Stimulated activated CD8-positive, alpha-beta memory T cell treated with anti-CD3 and anti-CD28 coated beads, Interleukin-7, amount 100 ng/mL, for 4 hours (primary cell): ENCODE results near the gene TPRG1L.

Source experiments
- DNase-seq, 2 donors: peaks; one replicate each; pipeline ENCODE4 v3.0.0-alpha.2; 2020; ENCODE audit warnings: low read depth in 2 of 2

TPRG1L gene

DNA sequence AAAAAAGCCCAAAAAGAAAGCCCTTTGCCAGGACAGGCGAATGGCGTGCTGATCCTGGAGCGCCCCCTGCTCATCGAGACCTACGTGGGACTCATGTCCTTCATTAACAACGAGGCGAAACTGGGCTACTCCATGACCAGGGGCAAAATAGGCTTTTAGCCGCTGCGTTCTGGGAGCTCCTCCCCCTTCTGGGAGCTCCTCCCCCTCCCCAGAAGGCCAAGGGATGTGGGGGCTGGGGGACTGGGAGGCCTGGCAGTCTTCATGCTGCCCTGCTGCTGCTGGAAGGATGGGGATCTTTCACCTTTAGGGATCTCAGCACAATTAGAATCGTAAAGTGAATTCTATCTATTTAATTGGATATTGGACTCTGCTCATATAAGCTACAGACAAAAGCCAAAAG is 3.6 kb downstream of the TPRG1L start:
- no peak for DNase-seq

DNA sequence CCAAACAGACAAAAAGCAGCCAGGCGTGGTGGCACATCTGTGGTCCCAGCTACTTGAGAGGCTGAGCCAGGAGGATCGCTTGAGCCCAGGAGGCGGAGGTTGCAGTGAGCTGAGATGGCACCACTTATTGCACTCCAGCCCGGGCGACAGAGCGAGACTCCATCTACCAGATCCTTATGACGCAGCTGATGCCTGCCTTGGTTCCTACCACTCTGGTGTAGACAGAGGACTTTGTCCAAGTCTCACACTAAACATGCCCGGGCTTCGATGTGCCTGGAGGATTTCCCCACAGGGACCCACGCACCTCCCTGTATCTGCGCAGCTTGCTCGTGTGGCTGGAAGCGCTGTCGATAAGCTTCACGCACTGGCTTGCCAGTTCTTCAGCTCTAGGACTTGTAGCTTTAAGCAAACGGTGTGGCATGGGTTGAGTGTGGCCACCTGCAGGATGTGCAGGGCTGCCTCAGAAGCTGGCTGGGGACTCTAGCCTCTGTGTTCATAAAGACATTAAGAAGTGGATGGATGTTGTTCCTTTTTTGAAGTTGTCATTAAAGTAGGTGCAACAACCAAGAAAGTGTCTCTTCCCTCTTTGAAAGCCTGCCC is 4.8 kb downstream of the TPRG1L start:
- no peak for DNase-seq

DNA sequence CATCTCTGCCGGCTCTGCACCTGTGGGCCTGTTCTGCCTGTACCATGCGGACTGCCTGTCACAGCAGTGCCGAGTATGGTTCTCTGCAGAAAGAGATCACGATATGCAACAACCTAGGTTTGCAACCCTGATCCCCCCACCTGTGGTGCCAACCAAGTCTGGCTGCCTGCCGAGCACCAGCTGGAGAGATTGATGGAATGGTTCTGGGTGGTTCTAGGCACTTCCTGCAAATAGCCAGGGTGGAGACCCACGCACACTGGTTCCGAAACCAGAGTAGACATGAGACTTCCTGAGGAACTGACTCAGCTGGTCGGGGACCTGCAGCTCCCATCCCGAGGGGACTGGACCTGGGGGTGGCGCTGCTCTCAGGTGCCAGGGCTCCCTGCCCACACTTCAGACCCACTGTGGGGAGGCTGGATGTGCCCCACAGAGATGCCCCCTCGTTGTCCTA is 5.4 kb downstream of the TPRG1L start:
- DNase-seq: no peak

- DNase-seq: no peak
These were observed 6.1 kb downstream of the TPRG1L start for GRCh38 chr1:3630914-3631313.

- DNase-seq: no peak
These were observed 6.8 kb downstream of the TPRG1L start for GRCh38 chr1:3631320-3632260.

- no peak for DNase-seq
These were observed 7.5 kb downstream of the TPRG1L start for GRCh38 chr1:3632298-3632697.

DNA sequence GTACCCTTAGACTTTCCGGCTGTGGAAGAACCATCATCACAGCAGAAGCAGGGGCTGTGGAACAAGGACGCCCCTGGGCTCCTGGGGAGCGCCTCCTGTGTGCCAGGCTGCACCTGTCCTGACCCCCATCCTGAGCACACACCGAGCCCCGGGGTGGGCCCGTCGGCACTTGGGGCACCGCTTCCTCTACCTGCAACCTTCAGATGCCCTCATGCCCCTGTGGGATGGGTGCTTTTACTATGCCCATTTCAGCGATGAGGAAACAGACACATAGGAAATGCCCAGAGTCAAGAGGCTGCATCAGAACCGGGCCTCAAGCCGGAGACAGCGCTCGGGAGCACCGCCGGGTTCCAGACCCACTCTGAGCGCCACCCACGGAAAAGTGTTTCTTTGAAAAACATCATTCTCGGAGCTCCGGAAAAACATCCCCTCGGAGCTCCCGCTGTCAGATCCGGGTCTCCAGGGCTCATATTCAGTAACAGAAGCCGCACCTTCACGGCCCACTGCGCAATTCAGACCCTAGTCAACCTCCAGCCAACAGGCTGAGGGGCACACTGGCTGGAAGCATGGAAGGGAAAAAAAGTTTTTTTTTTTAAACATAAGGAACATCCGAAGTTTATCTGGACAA is 8.0 kb downstream of the TPRG1L start:
- DNase-seq: no peak

GRCh38 chr1:3633344-3634058 is 8.7 kb downstream of the TPRG1L start:
- DNase-seq: no peak

GRCh38 chr1:3634059-3634800 is 9.4 kb downstream of the TPRG1L start:
- DNase-seq: no peak

GRCh38 chr1:3636080-3636479 is 11.3 kb downstream of the TPRG1L start:
- DNase-seq: no peak

- DNase-seq: no peak
These were observed 11.7 kb downstream of the TPRG1L start for GRCh38 chr1:3636531-3636930.

DNA sequence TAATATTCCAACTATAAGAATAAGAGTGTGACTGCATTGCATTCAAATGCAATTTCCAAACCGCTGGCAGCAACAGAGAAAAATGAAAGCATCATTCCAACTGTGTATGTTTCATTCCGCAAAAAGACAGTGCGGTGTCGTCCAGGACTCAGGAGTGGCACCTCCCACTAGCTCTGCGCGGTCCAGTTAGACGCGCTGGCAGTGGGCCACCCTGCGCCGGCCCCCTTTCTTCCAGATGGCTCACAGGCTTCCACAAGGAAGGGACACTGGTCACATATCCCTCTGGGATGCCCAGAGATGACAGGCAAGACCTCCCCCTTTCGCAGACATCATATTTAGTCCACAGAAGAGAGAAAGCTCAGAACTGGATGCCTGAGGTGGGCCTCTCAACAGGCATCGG is 13.2 kb downstream of the TPRG1L start:
- no peak for DNase-seq

DNA sequence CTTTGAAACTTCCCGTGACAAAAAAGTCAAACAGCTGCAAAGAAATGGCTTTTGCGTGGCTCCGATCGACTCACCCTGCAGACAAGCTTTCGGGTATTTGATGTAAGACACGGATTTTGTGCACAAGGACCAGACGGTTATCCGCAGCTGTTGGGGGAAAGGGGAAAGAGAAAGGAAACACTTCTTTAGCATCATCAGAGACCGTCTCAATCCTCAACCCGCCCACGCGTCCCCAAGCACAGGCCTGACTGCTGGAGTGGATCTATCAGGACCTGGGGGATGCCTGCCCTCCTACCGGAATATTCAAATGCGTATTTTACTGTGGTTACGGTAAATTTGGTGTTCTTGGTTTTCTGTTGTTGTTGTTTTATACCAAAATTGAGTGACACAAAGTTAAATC is 13.9 kb downstream of the TPRG1L start:
- no peak for DNase-seq

GRCh38 chr1:3639397-3639911 is 14.6 kb downstream of the TPRG1L start:
- DNase-seq: no peak

DNA sequence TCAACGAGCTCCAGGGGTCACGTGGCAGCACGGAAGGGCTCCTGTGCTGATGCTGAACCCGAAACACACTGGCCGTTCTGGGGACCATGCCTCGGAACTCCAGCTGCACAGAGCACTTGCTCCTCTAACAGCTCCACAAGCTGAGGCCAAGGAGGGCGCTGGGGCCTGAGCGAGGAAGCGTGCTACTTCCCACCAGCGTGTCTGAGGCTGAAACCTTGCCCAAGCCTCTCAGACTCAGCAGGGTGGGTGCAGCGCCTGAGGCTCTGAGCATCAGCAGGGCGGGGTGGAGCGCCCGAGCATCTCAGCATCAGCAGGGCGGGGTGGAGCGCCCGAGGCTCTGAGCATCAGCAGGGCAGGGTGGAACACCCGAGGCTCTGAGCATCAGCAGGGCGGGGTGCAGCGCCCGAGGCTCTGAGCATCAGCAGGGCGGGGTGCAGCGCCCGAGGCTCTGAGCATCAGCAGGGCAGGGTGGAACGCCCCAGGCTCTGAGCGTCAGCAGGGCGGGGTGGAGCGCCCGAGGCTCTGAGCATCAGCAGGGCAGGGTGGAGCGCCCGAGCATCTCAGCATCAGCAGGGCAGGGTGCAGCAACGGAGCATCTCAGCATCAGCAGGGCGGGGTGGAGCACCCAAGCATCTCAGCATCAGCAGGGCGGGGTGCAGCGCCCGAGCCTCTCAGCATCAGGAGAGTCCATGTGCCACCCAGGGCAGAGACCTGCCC is 15.5 kb downstream of the TPRG1L start:
- DNase-seq: no peak

- no peak for DNase-seq
These were observed 16.4 kb downstream of the TPRG1L start for GRCh38 chr1:3641046-3641760.

GRCh38 chr1:3641816-3642215 is 17.0 kb downstream of the TPRG1L start:
- DNase-seq: no peak

GRCh38 chr1:3642919-3643675 is 18.3 kb downstream of the TPRG1L start:
- DNase-seq: no peak

- DNase-seq: no peak
These were observed 19.5 kb downstream of the TPRG1L start for GRCh38 chr1:3644273-3644672.
